HG02885 (cell line): ENCODE measurements around the gene CASP7.

Experiments
- ATAC-seq: cut with Tn5 transposase; IDR thresholded peaks from one replicate; pipeline ENCODE4 v1.9.1; 2021; ENCODE audit warnings: mild to moderate bottlenecking; ENCODE audit not compliant: unreplicated experiment, poor library complexity

Gene CASP7

GRCh38 chr10:113709221-113709838 is 29.6 kb downstream of the CASP7 start:
- ATAC-seq, result no peak

DNA sequence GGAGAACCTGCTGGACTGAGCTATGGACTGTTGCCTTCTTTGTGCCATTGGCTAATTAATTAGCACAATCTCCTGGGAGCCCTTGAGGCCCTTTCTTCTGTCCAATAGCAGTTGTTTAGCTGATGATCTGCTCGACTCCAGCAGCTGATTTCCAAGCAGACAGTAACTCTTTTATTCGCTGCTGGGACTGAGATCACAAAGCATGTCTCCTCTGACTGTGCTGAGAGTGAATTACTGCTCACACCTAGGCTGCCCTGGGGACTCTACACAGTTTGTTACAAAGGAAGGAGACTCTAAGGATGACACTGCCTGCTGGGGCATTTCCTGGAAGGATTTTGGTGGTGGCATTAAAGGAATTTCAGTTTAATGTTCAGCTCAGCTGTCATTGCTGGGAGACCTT is 31.4 kb downstream of the CASP7 start:
- ATAC-seq, result no peak

DNA sequence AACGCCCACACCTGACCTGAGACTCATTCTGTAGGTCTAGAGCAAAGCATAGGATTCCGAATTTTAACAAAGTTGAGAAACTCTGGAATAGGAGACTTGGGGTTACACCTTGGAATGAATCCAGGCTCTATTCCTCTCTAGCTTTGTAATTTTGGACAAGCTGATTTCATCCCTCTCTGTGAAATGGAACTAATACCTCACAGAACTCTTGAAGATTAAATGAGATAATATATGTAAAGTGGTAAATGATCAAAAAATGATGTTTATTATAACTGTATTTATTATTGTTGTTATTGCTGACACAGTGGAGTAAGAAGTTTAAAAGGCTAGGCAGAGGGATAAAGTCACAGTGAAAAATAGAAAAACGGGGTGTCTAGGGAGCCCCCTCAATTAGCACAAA is 32.3 kb downstream of the CASP7 start:
- no peak for ATAC-seq

- no peak for ATAC-seq
Observed at GRCh38 chr10:113712755-113713639, 33.3 kb downstream of the CASP7 start.

DNA sequence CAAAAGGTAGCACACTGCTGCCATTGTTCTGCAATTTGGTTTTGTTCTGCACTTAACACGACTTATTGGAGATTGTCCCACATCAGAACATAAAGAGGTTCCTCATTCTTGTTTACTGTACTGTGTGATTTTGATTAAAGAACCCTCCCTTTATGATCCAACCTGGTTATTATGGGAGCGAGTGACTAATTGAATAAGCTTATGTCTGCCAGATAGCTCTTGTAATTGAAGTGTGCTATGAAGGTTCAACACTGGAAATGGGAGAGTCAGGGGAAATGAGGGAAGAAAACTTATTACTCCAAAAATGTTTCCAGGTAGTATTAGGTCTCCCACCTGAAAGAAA is 33.9 kb downstream of the CASP7 start:
- no peak for ATAC-seq

- no peak for ATAC-seq
Observed at GRCh38 chr10:113716109-113716910, 36.6 kb downstream of the CASP7 start.

DNA sequence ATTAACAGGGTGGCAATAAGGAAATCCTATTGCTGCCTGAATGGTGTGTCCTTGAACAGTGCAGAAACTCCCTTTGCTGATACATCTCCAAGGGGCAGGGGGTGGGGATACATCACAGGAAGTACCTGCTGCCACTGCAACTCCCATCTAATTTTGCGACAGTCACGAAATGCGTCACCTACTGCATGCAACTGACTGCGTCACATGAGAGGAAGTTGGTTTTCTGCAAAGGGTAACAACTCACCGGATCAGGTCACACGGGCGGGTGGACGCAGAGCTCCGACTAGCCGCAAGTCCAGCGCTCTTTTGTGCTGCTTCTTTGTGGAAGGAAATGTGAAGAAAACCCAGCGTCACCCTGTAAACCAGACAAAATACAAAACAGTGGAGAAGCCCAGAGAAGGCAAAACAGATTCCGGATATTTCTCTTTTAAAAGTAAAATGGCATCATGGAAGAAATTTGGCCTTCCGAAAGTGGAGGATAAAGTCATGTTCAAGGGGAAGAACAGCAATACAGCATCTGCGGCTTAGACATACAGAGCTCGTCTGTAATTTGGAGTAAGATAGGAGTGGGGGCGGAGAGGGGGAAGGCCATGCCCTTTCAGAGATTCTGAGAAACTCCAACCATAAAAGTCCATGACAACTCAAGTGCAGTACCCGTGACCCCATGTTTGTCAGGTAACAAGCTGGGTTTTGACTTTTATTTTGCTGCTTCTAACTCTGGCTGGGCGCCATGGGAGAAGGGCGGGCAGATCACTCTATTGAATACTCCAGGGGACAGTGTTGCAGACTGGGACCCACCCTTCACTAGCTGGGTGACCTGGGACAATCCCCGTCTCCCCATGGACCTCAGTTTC is 39.5 kb downstream of the CASP7 start:
- ATAC-seq, result no peak

DNA sequence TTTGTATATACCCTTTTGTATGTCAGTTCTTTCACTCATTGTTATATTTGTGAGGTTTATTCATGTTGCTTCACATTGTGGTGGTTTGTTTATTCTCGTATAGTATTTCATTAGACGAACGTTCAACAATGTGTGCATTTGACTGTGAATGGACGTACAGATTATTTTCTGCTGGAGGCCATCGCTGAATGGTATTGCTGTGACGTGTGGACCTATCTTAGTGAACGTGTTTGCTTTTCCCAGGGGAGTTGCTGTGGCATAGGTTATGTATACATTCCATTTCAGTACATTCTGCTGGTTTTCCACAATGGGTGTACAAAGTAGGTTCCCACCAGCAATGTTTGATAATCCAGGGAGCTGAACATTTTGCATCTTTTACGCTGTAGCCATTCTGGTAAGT is 40.7 kb downstream of the CASP7 start:
- no peak for ATAC-seq

DNA sequence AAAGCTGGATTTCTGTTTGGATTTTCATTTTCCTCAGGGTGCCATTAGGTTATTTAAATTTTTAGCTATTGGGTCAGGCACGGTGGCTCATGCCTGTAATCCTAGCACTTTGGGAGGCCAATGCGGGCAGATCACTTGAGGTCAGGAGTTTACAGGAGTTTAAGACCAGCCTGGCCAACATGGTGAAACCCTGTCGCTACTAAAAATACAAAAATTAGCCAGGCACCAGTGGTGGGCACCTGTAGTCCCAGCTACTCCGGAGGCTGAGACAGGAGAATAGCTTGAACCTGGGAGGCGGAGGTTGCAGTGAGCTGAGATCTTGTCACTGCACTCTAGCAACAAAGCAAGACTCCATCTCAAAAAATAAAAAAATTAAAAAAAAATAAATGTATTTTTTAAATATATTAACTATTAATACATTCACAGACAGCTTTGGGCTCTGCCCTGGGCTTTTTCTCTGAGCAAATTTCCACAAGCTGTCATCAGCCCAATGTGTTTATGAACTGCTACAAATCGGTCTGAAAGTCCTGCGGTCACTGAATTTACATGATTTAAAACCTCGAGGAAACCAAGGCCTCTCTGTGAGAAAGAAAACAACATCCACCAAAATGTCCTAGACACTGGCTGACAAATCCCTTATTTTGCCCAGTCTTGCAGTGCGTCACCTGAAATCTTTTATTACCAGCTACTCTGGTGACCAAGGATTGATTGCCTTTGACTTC is 52.6 kb downstream of the CASP7 start:
- ATAC-seq, result no peak

GRCh38 chr10:113732966-113733365 is 53.3 kb downstream of the CASP7 start:
- ATAC-seq, result no peak

GRCh38 chr10:113733635-113734034 is 53.9 kb downstream of the CASP7 start:
- ATAC-seq, result no peak

DNA sequence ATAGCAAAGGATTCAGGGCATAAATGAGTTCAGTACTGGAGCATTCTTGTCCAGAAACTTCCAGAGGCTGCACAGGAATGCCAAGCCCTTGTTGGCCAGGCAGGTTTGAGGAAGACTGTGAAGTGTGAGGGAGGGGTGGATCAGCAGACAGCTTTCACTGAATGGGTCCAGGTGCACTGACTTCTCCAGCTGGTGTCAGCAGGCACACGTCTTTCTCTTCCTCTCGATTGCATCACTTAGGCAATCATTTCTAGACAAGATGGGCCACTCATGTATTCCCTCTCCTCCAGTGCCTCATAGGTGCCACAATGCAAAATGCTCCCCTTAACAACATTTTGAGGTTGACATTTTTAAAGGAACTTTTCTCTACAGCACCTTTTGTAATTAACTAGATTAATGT is 56.2 kb downstream of the CASP7 start:
- no peak for ATAC-seq

DNA sequence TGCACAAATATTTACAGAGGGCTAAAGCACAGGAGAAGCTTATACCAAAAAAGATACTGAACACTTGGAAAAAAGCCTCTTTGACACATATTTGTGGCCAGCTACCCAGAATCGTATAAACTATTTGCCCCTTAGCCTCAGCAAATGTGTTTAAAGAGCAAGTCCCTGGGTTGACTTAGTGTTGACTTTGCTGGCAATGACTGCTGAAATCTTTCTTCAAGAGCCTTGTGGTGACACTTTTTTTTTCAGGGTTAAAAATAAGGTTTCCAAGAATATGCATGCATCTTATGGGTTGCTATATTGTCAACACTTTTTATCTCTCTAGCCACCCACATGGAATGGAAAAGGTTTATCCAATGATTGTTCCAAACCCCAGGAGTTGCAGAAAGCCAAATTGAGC is 56.9 kb downstream of the CASP7 start:
- no peak for ATAC-seq

DNA sequence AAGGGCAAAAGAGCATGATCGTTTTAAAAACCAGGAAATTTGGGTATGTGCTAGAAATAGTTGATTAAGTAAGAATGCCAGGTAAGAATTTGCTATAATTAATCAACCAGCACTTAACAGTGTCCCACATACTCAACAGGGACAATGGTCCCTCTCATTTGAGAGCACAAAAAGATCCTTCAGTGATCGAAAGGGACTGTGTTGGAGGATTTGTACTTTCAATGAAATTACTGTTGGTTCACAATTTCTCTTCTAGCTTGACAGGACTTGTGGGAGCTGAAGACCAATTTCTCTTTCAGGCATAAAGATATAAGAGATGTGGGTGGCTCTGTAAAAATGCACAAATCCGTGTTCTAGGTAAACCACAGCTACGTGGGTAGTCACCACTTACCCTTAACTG is 59.3 kb downstream of the CASP7 start:
- ATAC-seq, result no peak

DNA sequence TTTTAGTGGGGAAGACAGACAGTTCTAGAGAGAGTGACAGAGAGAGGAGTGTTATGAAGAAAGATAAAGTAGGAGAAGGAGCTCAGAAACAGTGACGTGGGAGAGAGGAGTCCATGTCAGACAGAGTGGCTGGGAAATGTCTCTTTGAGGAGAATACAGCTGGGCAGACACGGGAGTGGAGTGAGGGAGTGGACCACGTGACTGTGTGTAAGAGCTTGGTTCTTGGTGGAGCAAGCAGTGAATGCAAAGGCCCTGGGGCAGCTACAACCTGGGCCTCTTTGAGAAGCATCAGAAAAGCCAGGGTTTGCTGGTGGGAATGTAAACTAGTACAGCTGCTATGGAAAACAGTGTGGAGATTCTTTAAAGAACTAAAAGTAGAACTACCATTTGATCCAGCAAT is 59.9 kb downstream of the CASP7 start:
- no peak for ATAC-seq

GRCh38 chr10:113740850-113741249 is 61.1 kb downstream of the CASP7 start:
- ATAC-seq, result no peak

- ATAC-seq, result no peak
Observed at GRCh38 chr10:113742466-113742865, 62.8 kb downstream of the CASP7 start.

DNA sequence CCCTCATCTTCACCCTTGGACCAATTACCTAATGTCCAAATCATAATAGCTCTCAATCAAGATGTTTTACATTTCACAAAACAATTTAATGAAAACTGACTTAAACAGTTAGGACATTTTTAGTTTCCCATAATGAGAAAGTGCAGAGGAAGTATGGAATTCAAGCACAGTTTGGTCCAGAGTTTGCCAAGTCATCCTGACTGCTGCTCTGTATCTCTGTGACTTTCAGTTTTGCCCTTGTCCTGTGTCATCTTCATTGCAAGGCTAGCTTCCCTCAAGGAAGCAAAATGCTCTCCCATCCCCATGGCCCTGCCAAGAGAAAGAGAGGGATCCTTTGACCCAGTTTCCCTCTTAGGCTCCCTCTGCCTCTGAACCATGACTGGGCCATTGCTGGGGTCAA is 63.9 kb downstream of the CASP7 start:
- no peak for ATAC-seq

DNA sequence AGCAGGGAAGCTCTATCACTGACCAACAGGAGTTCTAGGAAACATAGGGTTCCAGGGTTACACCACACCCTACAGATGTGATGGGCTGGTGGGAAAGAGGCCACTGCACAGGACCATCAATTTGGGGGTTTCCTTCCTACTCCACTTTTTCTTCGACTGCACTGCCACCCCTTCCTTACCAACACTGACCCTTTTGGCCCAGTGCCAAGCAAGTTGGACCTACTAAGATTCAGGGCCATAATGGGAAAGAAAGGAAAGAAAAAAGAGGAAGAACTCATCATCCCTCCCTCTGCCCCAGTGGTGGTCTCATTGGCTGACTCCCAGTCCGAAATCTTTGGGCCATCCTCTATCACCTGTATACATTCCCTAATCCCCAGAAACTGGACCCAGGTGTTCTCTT is 65.7 kb downstream of the CASP7 start:
- no peak for ATAC-seq
